OCI-LY3 (cell line): Measurements from ENCODE around the gene THRSP.

Experiments
- EZH2phosphoT487 ChIP-seq: fragments of 200-600 bp; shearing (Covaris generic); IDR thresholded peaks from 2 replicates; pipeline ENCODE4 v1.6.1; 2018; ENCODE audit warnings: antibody characterized with exemption, mixed run types, low read depth
- TF ChIP-seq, protein P1 (sequence below): fragments of 200-600, 300-600 bp; sonication (generic); IDR thresholded peaks from 2 replicates; pipeline ENCODE4 v1.5.1; 2014; ENCODE audit warnings: antibody characterized with exemption, low read length, low read depth

DNA sequence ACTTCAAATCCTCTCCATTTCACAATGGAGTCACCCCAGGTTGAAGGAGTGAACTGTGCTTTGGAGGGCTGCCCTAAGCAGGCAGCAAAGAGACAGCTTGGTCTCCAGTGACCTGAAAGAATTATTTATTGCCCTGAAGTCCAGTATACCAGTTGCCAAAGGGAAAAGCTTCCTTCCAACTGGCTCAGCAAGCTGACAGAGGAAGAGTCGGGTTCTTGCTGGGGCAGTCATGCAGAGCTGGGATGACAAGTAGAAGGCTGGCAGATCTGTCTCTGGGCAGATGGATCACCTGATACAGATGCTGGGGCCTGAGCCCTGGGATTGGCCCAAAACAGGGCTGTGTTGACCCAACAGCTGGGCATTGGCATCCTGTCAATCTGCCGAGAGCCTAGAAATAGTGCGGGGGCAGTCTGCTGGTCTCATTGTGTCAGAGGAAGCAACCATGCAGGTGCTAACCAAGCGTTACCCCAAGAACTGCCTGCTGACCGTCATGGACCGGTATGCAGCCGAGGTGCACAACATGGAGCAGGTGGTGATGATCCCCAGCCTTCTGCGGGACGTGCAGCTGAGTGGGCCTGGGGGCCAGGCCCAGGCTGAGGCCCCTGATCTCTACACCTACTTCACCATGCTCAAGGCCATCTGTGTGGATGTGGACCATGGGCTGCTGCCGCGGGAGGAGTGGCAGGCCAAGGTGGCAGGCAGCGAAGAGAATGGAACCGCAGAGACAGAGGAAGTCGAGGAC lies at the start of gene THRSP:
- no peak for TF ChIP-seq EZH2phosphoT487
- TF ChIP-seq, protein P1, sequence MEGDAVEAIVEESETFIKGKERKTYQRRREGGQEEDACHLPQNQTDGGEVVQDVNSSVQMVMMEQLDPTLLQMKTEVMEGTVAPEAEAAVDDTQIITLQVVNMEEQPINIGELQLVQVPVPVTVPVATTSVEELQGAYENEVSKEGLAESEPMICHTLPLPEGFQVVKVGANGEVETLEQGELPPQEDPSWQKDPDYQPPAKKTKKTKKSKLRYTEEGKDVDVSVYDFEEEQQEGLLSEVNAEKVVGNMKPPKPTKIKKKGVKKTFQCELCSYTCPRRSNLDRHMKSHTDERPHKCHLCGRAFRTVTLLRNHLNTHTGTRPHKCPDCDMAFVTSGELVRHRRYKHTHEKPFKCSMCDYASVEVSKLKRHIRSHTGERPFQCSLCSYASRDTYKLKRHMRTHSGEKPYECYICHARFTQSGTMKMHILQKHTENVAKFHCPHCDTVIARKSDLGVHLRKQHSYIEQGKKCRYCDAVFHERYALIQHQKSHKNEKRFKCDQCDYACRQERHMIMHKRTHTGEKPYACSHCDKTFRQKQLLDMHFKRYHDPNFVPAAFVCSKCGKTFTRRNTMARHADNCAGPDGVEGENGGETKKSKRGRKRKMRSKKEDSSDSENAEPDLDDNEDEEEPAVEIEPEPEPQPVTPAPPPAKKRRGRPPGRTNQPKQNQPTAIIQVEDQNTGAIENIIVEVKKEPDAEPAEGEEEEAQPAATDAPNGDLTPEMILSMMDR, result no peak
